D721Med (cell line): ENCODE results near the gene DEPDC7.
A peak's percentile ranks its signal among the peaks of the same experiment; 100 is the strongest.

Experiments used
- DNase-seq: peaks from one replicate; pipeline ENCODE4 v3.0.0; 2011; ENCODE audit warnings: low spot score; ENCODE audit not compliant: insufficient read length
- FAIRE-seq: peaks from 2 replicates; lab custom pipeline; 2011; peaks lifted over from hg19 to GRCh38; lab: Jason Lieb, UNC
- TF ChIP-seq, protein P1 (sequence below): IDR thresholded peaks from 2 replicates; pipeline ENCODE4 v1.5.1; 2012; ENCODE audit warnings: mild to moderate bottlenecking, control low read depth; ENCODE audit not compliant: insufficient read depth; ENCODE audit errors: missing control alignments

Gene DEPDC7

DNA sequence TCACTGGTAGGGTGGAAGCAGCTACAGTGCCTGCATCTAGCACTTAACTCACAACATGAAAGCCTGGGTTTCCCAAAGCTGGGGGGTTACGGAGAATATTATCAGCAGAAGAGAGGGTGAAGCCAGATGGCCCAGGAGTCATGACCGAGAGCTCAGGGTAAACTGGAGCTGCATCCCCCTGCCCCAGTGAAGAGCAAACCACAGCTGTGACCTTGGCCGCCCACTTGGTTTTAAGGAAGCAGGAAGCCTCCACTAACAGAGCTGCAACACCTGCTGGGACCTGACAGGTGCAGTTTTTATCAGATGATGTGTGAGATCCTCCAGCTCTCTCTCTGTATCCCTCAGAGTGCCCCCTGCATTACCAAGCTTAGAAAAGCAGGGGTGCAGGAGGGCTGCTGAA is 44.6 kb downstream of the DEPDC7 start:
- FAIRE-seq: no peak
- TF ChIP-seq, protein P1, sequence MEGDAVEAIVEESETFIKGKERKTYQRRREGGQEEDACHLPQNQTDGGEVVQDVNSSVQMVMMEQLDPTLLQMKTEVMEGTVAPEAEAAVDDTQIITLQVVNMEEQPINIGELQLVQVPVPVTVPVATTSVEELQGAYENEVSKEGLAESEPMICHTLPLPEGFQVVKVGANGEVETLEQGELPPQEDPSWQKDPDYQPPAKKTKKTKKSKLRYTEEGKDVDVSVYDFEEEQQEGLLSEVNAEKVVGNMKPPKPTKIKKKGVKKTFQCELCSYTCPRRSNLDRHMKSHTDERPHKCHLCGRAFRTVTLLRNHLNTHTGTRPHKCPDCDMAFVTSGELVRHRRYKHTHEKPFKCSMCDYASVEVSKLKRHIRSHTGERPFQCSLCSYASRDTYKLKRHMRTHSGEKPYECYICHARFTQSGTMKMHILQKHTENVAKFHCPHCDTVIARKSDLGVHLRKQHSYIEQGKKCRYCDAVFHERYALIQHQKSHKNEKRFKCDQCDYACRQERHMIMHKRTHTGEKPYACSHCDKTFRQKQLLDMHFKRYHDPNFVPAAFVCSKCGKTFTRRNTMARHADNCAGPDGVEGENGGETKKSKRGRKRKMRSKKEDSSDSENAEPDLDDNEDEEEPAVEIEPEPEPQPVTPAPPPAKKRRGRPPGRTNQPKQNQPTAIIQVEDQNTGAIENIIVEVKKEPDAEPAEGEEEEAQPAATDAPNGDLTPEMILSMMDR: no peak
- DNase-seq: no peak

DNA sequence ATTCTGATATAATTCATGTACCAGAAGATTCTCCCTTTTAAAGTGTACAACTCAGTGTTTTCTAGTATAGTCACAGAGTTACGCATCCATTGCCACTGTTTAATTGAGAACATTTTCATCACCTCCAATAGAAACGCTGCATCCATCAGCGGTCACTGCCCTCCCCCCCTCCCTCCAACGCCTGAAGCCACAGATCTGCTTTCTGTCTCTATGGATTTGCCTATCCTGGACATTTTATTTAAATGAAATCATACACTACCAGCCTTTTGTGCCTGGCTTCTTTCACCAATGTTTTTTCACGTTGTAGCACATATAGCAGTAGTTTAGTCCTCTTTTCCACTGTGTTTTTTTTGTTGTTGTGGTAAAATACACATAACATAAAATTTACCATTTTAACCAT is 46.5 kb downstream of the DEPDC7 start:
- no peak for FAIRE-seq

DNA sequence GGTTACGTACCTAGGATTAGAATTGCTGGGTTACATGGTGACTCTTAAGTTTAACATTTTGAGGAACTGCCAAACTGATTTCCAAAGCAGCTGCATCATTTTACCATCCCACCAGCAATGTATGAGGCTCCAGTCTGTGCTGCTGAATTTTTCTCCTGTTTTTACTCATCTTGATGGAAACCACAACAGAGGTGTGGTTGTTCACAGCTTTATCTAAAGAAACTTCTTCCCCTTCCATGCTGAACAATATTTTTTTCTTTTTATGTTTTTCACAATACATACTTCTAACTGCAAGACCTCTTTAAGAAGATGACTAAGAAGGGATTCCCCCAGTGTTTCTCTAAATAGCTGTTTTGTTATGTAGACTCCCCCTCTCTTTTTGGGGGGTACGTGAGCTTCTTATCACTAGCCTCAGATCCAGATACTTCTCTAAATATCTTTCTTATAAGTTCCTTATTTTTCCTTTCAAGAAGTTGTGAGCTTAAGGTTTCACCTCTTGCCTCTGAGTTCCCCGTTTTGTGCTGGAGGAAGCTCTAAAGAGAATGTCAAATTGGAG is 47.7 kb downstream of the DEPDC7 start:
- TF ChIP-seq, protein P1: no peak
- DNase-seq: no peak
- FAIRE-seq: no peak

More for the DNA sequence above, 46.5 kb downstream of the DEPDC7 start:
- DNase-seq: no peak
- TF ChIP-seq, protein P1: no peak

DNA sequence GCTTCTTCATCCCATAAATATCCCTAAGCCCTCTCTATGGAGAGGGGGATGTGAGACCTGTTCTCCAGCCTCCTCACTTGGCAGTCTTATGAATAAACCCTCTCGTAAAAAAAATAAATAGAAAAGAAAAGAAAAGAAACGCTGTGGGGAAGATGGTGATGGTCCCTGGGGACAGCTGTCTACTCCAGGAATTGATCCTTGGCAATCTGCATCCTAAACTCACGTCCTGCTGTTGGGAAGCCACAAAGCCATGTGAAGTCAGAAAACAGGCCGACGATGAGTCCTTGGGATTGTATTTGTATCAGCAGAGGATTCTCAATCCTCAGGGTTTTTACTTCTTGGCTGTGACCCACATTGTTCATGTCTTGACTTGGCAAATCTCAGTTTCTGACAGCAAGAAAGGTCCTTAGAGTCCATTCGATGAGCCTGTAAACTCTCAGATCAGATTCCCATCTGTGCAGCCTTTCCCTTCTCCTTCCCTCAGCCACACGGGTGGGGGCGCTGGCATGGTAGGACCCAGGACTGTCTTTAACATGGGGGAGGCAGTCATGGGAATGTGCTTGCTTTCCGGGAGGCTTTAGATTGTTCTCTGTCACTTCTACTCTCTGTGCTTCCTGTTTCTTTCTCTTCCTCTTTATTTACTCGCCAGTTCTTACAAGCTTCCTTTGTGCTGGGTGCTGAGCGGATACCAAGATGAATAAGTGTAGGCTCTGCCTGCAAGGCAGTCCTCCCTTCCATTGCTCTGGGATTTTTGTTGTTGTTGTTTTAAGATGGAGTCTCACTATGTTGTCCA is 48.6 kb downstream of the DEPDC7 start:
- FAIRE-seq: no peak
- TF ChIP-seq, protein P1: no peak
- DNase-seq: no peak

DNA sequence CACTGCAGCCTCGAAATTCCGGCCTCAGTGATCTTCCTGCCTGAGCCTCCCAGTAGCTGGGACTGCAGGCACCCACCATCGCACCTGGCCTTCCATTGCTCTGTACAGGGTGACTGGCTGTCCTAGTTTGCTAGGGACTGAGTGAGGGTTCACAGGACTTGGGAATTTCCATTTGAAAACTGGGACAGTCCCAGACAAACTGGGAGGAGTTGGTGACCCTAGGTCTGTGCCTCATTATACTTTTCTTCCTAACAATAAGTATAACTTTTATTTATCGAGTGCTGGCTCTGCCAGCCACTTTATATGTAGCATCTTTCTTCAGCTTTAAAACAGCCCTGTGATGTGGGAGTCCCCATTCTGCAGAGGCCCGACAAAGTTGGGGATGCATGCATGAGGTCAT is 49.2 kb downstream of the DEPDC7 start:
- DNase-seq (no peak), FAIRE-seq (no peak)
- TF ChIP-seq, protein P1: no peak

DNA sequence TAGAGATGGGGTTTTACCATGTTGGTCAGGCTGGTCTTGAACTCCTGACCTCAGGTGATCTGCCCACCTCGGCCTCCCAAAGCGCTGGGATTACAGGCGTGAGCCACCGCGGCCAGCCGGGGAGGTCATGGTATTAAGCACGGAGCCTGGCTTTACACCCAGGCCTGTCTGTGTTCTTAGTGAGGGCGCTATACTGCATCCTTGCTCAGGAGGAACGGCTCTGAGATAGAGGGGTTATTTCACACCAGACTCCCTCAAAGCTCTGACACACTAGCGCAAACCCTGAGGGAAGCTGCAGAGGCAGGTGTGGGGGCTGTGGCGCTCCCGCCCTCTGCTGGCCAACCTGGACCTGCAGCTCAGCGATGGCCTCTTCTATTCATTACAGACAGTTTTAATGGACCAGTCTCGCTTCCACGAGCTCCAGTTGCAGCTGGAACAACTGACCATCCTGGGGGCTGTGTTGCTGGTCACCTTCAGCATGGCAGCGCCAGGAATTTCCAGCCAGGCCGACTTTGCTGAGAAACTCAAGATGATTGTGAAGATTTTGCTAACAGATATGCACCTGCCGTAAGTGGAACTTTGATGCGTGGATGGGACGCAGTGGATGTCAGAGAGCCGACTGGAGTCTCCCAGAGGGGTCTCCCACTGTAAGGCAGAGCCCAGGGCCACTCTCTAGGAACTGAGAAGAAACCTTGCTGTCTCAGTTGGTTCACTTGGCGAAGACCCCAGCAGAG is 49.9 kb downstream of the DEPDC7 start:
- no peak for FAIRE-seq
- DNase-seq: peak; percentile 36
- TF ChIP-seq, protein P1: peak; percentile 91
